ENCODE measurements around the gene GIPR.

DNA sequence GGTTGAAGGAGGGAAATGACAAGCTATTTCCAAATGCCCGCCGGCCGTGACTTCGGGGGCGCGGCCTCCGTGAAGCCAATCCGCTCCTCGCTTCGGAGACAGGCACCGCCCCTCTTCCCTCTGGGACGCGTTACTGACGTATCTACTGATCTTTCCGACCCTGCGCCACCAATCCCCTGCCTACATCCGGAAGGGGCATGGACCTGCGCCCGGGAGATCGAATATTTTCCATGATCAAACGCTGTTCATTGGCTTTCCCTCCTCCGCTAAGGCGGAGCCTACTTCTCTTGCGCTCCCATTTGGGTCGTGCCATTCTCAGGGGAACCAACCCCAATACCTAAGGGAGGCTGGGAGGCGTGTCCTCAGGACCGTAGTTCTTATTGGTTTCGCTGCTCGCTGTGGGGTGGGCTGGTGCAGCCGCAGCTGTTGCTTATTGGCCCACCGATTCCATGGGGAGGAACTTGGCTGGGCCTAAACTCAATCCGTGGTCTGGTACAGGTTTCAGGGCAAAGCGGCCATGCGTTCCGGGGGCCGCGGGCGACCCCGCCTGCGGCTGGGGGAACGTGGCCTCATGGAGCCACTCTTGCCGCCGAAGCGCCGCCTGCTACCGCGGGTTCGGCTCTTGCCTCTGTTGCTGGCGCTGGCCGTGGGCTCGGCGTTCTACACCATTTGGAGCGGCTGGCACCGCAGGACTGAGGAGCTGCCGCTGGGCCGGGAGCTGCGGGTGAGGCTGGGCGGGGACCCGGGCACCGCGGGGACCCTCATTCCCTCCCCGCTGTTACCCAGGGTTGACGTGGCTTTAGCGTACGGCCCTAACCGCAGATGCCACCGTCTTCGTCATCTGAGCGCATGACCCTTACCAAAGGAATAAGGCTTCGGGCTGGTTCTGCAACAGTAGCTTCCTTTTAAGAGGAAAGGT, 24.4 kb downstream of the GIPR start, which contains the start of gene QPCTL:
- TF ChIP-seq, protein P1, sequence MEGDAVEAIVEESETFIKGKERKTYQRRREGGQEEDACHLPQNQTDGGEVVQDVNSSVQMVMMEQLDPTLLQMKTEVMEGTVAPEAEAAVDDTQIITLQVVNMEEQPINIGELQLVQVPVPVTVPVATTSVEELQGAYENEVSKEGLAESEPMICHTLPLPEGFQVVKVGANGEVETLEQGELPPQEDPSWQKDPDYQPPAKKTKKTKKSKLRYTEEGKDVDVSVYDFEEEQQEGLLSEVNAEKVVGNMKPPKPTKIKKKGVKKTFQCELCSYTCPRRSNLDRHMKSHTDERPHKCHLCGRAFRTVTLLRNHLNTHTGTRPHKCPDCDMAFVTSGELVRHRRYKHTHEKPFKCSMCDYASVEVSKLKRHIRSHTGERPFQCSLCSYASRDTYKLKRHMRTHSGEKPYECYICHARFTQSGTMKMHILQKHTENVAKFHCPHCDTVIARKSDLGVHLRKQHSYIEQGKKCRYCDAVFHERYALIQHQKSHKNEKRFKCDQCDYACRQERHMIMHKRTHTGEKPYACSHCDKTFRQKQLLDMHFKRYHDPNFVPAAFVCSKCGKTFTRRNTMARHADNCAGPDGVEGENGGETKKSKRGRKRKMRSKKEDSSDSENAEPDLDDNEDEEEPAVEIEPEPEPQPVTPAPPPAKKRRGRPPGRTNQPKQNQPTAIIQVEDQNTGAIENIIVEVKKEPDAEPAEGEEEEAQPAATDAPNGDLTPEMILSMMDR (IDR thresholded peaks at IDR 0.05): no peak
- TF ChIP-seq SMC3 (IDR thresholded peaks at IDR 0.05; ENCODE audit: low read depth, low read length) (no peak), TAF1 (IDR thresholded peaks at IDR 0.05; ENCODE audit: borderline replicate concordance, low read depth, low read length) (peak; percentile 14; the same call in 1 of the 2 replicates), FOXM1 (IDR thresholded peaks at IDR 0.05; ENCODE audit: low read depth) (no peak), MEF2A (IDR thresholded peaks at IDR 0.05; ENCODE audit: borderline replicate concordance, low read depth) (no peak), EZH2phosphoT487 (IDR thresholded peaks at IDR 0.05; ENCODE audit: borderline replicate concordance, low read depth) (no peak), RCOR1 (IDR thresholded peaks at IDR 0.05; ENCODE audit: low read length) (peak; percentile 13; the same call in 1 of the 2 replicates), NRF1 (IDR thresholded peaks at IDR 0.05; ENCODE audit: low read depth, low read length) (peak; percentile 52), RAD21 (IDR thresholded peaks at IDR 0.05; ENCODE audit: low read length) (no peak), POLR2AphosphoS5 (IDR thresholded peaks at IDR 0.05; ENCODE audit: low read depth, low read length) (peak; percentile 70), GABPA (IDR thresholded peaks at IDR 0.05; ENCODE audit: low read depth) (no peak)
- TF ChIP-seq, protein P2, sequence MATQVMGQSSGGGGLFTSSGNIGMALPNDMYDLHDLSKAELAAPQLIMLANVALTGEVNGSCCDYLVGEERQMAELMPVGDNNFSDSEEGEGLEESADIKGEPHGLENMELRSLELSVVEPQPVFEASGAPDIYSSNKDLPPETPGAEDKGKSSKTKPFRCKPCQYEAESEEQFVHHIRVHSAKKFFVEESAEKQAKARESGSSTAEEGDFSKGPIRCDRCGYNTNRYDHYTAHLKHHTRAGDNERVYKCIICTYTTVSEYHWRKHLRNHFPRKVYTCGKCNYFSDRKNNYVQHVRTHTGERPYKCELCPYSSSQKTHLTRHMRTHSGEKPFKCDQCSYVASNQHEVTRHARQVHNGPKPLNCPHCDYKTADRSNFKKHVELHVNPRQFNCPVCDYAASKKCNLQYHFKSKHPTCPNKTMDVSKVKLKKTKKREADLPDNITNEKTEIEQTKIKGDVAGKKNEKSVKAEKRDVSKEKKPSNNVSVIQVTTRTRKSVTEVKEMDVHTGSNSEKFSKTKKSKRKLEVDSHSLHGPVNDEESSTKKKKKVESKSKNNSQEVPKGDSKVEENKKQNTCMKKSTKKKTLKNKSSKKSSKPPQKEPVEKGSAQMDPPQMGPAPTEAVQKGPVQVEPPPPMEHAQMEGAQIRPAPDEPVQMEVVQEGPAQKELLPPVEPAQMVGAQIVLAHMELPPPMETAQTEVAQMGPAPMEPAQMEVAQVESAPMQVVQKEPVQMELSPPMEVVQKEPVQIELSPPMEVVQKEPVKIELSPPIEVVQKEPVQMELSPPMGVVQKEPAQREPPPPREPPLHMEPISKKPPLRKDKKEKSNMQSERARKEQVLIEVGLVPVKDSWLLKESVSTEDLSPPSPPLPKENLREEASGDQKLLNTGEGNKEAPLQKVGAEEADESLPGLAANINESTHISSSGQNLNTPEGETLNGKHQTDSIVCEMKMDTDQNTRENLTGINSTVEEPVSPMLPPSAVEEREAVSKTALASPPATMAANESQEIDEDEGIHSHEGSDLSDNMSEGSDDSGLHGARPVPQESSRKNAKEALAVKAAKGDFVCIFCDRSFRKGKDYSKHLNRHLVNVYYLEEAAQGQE (IDR thresholded peaks at IDR 0.05; ENCODE audit: low read depth, low read length): no peak
- TF ChIP-seq, protein P3, sequence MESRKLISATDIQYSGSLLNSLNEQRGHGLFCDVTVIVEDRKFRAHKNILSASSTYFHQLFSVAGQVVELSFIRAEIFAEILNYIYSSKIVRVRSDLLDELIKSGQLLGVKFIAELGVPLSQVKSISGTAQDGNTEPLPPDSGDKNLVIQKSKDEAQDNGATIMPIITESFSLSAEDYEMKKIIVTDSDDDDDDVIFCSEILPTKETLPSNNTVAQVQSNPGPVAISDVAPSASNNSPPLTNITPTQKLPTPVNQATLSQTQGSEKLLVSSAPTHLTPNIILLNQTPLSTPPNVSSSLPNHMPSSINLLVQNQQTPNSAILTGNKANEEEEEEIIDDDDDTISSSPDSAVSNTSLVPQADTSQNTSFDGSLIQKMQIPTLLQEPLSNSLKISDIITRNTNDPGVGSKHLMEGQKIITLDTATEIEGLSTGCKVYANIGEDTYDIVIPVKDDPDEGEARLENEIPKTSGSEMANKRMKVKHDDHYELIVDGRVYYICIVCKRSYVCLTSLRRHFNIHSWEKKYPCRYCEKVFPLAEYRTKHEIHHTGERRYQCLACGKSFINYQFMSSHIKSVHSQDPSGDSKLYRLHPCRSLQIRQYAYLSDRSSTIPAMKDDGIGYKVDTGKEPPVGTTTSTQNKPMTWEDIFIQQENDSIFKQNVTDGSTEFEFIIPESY (IDR thresholded peaks at IDR 0.05; ENCODE audit: borderline replicate concordance, low read depth): no peak
